Hepatic stellate cell (primary cell): Measurements from ENCODE around the gene AIFM1.

Experiments
- DNase-seq: peaks from one replicate; pipeline ENCODE4 v3.0.0; 2011; ENCODE audit warnings: low spot score

The AIFM1 gene

DNA sequence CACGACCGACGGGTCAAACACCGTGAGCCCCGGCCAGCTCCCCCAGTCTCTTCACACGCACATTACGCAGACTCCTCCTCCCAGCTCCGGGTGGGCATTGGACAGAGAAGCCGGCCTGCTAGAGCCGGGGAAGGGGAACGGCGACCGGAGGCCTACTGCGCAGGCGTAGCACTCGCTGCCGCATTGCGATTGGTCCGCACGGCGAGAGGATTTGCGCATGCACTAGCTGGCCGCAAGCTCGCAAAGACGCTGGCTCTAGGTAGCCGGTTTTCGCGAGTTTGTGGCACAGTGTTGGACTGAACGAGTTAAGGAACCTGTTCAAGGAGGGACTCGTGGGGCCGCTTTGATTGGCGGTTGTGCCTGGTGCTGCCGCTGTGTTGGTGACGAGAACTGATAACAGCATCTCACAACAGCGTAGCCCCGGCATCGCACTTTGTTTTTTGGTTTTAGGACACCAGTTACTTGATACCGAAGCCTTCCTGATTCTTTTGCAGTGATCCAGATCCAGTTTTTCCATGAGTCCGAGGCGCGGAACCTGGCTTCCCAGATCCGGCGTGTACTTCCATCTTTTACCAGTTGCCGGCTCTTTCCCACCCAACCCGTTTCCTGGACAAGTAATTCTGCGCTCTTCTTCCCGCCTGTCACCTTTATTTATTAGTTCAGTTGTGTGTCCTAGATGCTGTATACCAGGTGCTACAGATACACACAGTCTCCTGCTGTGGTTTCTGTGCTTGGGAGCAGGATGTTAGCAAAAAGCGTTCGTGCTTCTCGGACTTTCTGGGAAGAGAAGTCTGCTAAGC, at the start of gene AIFM1:
TSS of gene AIFM1 (minus strand) at position 139 of the 800 bp plus-strand sequence. CDS start 185 bp downstream, outside the sequence.
- peak; percentile 87 for DNase-seq

- DNase-seq: no peak
Observed at GRCh38 chrX:130213376-130213775, 47.7 kb upstream of the AIFM1 start.

DNA sequence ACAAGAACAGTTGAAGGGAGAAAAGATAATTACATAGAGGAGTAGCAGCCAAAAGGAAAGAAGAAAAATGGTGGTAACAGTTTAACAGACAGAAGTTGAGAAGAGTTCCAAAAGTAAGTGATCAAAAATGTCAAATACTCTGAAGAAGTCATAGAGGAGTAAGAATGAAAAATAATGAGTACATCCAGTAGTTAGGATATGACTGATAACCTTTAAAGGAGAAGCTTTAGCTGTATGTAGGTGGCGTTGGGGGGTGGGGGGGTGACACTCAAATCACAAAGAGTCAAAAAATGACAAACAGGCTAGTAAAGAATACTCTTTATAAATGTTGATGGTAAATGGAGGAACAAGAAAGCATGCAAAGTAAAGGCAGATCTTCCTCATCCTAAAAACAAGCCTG, 46.7 kb upstream of the AIFM1 start:
- no peak for DNase-seq

GRCh38 chrX:130211415-130212186, 46.0 kb upstream of the AIFM1 start:
- DNase-seq: no peak

DNA sequence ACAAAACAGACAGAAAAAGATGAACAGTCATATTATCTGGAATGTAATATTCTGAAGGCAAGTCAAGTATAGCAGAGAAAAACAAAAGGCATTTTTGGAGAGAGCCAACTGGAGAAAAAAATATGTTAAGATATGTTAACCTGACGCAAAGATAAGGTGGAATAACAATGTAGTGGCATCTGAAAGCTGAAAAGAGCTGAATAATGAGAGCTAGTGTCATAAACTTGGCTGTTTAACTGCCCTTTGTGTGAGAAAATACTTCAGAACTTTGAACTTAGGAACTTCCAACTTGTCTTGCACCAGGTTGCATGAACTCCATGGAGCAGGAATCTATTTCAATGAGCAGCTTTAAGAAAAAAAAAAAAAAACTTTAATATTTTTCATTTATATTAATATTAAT, 39.0 kb upstream of the AIFM1 start:
- no peak for DNase-seq

DNA sequence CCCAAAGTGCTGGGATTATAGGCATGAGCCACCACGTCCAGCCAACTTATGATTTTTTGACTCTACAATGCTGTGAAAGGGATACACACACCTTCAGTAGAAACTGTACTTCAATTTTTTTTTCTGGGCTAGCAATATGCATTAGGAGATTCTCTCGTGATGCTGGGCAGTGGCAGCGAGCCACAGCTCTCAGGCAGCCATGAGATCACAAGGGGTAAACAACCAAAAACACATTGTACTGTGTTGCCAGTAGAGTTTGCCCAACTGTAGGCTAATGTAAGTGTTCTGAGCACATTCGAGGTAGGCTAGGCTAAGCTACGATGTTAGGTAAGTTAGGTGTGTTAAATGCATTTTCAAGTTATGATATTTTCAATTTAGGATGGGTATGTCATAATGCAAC, 31.8 kb upstream of the AIFM1 start:
- no peak for DNase-seq

- DNase-seq: no peak
Observed at GRCh38 chrX:130196466-130196865, 30.8 kb upstream of the AIFM1 start.

GRCh38 chrX:130190801-130191200, 25.2 kb upstream of the AIFM1 start:
- DNase-seq: no peak

DNA sequence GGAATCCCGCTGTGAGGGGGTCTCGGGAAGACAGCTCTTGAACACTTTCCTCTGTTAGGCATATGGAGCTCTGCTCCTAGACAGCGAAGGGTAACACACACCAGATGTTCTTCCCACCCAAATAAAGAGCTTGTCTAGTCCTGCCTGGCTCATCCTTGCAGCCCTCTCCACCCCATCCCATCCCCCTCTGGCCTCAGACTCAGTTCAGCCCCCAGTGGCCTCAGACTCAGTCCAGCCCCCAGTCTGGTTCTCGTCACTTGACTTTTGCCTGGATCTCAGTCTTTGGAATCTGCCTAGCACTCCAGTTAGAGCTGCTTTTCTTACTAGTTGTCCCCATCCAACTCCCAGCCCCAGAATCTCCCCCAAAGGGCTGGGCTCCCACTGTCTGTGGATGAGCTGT, 21.0 kb upstream of the AIFM1 start:
- DNase-seq: no peak

GRCh38 chrX:130184857-130185256, 19.2 kb upstream of the AIFM1 start:
- no peak for DNase-seq

- DNase-seq: no peak
Observed at GRCh38 chrX:130184168-130184567, 18.5 kb upstream of the AIFM1 start.

DNA sequence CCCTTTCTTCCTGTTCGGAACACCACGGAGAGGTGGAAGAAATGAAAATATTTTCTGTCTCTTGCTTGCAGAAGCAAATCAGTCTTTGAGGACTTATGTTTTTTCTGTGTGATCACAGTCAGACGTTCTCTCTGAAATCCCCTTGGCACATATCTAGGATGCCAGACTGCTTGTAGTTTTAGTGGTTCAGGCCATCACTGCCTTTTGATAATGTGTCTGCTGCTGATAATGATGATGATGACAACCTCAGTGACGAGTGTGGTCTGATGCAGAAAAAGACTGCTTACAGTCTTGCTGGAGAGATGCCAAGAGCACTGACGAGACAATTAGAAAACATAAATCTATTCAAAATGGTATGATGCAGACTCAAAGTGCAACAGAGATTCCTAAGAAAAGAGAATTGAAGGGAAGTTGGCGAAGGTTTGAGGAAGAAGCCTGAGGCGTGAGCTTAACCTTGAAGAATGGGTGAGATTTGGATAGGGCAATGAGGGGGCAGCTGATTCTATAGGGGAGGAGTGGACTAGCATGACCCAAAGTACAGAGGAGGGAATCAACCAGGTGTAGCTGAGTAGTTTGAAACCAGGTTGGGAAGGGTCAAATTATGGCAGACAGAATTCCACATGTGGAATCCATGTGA, 14.1 kb upstream of the AIFM1 start:
- DNase-seq: no peak

DNA sequence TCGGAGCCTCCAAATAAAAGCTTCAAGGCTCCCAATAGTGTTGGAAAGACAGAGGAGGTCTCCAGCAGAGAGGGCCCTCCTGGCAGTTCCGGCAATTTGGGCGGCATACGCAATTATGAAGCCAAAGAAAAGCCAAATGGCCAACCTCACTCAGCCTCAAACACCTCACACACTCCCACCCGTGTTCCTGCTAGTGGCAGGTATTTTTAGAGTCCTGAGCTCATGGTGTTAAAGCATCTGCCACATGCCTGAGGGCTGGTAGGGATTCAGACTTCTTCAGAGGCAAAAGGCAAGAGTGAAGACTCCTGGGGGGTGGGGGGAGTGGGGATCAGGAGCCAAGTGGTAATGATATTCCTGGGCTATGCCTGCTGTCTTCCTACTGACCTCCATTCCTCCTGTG, 13.5 kb upstream of the AIFM1 start:
- no peak for DNase-seq

DNA sequence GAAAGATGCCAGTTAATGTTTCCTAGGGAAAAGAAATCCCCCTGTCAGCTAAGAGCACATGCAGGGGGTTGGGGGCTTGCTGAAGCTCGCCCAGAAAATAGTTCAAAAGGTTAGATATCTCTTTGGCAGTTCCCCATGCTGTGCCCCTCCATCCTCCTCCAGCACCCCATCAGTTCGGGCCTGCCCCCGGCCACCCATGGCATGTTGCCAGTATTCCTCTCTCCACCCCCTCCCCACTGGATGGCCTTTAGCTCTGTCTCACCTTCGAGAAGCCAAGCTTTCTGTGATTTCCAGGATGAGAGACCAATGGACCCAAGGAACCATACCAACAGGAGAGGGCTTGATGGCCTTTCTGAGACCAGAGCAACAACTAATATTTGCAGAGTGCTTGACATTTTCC, 11.3 kb upstream of the AIFM1 start:
- DNase-seq: no peak

GRCh38 chrX:130176354-130176776, 10.7 kb upstream of the AIFM1 start:
- DNase-seq: no peak

GRCh38 chrX:130174937-130175336, 9.3 kb upstream of the AIFM1 start:
- no peak for DNase-seq

GRCh38 chrX:130174045-130174704, 8.5 kb upstream of the AIFM1 start:
- DNase-seq: peak; percentile 78

DNA sequence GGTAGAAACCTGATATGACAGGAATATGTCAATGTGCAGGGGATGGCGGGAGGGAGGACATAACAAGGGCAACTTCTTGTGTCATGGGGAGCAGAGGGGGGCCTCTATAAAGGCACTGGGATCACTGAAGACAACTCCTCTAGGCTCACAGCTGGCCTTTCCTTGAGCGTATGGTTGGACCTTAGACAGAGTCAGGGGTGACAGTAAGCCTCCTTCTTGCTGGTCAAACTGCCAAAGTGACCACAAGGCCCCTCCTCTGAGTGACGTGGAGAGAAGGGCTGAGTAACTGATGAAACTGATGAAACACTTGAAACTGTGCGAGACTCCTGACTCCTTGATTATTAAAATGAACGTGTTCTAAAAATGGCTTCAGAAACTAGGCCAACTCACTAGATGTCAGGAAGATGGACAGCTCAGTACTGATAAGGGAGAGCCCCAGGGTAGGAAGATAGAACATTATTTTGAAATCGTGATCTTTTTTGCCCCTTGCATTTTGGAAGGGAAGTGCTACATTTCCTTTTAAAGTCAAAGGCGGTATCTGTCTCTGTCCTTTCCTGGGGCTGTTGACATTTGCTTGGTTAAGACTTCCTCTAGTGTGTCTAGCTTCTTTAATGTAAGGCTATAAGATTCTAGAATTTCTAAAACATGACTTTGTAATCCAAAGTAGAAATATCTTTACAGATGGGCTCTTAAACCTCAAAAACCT, 7.7 kb upstream of the AIFM1 start:
- peak; percentile 78 for DNase-seq

DNA sequence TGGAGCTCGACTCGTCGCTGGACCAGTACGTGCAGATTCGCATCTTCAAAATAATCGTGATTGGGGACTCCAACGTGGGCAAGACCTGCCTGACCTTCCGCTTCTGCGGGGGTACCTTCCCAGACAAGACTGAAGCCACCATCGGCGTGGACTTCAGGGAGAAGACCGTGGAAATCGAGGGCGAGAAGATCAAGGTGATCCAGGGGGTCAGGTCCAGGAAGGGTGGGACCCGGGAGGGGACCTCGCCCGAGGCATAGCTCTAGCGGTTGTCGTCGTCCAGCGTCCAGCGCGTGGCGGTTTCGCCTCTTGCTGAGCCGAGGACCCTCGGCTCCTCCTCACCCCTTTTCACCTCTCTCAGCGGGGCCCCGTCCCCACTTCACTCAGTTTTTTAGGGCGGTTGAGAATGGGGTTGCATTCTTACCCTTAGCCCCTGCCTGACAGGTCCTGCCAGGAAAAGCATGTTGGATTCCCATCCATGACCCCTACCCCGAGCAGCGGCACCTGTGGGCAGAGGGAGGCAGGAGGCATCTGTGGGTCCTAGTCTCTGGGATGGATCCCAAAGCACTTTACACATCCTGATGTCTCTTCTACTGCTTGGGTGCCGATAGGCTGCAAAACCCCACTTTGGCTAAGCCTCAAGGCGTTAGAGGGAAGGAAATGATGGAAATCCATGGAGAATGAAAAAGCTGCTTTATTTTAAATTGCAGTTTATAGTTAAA, 6.6 kb upstream of the AIFM1 start:
- DNase-seq: no peak

DNA sequence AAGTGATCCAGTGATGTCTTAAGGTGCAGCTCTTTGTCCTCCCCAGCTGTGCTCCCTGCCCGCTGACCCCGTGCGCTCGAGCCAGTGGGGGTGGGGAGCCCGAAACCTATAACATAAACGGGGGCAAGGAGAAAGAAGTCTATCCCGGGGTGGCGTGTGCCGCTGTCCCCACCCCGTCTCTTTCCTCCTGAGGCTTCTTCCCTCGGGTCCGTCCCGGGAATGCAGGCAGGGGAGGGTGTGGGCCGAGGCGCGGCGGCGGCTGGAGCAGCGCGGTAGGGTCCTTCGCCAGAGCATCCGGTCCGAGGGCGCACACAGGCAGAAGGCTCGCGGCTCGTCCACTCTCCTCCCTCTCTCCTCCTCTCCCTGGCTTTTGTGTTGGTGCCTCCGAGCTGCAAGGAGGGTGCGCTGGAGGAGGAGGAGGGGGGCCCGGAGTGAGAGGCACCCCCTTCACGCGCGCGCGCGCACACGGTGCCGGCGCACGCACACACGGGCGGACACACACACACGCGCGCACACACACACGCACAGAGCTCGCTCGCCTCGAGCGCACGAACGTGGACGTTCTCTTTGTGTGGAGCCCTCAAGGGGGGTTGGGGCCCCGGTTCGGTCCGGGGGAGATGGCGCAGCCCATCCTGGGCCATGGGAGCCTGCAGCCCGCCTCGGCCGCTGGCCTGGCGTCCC, 5.9 kb upstream of the AIFM1 start, which contains the start of gene RAB33A:
TSS of gene RAB33A (plus strand) at position 517 of the 681 bp plus-strand sequence. CDS start at position 618, 101 bp downstream.
- DNase-seq: peak; percentile 31
